Measurements from ENCODE around the gene ARSD.
"Not testable (repeated sequence)": the region's sequence is repeated elsewhere in the genome, so short reads cannot be mapped to it uniquely, and the experiment has no call there.

The ARSD gene

GRCh38 chrX:2928583-2929434, at the start of gene ARSD:
ARSD (minus strand) TSS chrX:2929339; CDS start chrX:2929275, 64 bp downstream.
- DNase-seq (ENCODE audit: low read depth): peak; percentile 2

- not testable (repeated sequence) for DNase-seq (ENCODE audit: low read depth)
These were observed 49.5 kb upstream of the ARSD start for GRCh38 chrX:2978639-2979038.

GRCh38 chrX:2974961-2975360, 45.8 kb upstream of the ARSD start:
- no peak for DNase-seq (ENCODE audit: low read depth)

- no peak for DNase-seq (ENCODE audit: low read depth)
These were observed 43.3 kb upstream of the ARSD start for GRCh38 chrX:2972391-2972790.

- no peak for DNase-seq (ENCODE audit: low read depth)
These were observed 39.9 kb upstream of the ARSD start for GRCh38 chrX:2969021-2969420.

- DNase-seq (ENCODE audit: low read depth): no peak
These were observed 39.1 kb upstream of the ARSD start for GRCh38 chrX:2967998-2968909.

- DNase-seq (ENCODE audit: low read depth): no peak
These were observed 38.4 kb upstream of the ARSD start for GRCh38 chrX:2967584-2967983.

GRCh38 chrX:2967012-2967411, 37.9 kb upstream of the ARSD start:
- DNase-seq (ENCODE audit: low read depth): no peak

- DNase-seq (ENCODE audit: low read depth): no peak
These were observed 36.8 kb upstream of the ARSD start for GRCh38 chrX:2965965-2966364.

- not testable (repeated sequence) for DNase-seq (ENCODE audit: low read depth)
These were observed 35.1 kb upstream of the ARSD start for GRCh38 chrX:2963992-2964794.

- DNase-seq (ENCODE audit: low read depth): not testable (repeated sequence)
These were observed 34.3 kb upstream of the ARSD start for GRCh38 chrX:2963449-2963848.

- DNase-seq (ENCODE audit: low read depth): no peak
These were observed 33.2 kb upstream of the ARSD start for GRCh38 chrX:2962381-2962780.

GRCh38 chrX:2960861-2961515, 31.8 kb upstream of the ARSD start:
- no peak for DNase-seq (ENCODE audit: low read depth)

GRCh38 chrX:2958199-2958598, 29.1 kb upstream of the ARSD start:
- no peak for DNase-seq (ENCODE audit: low read depth)

GRCh38 chrX:2955838-2956237, 26.7 kb upstream of the ARSD start:
- DNase-seq (ENCODE audit: low read depth): no peak

GRCh38 chrX:2955281-2955680, 26.1 kb upstream of the ARSD start:
- no peak for DNase-seq (ENCODE audit: low read depth)

GRCh38 chrX:2954541-2954940, 25.4 kb upstream of the ARSD start:
- DNase-seq (ENCODE audit: low read depth): no peak

GRCh38 chrX:2937942-2938341, 8.8 kb upstream of the ARSD start:
- not testable (repeated sequence) for DNase-seq (ENCODE audit: low read depth)

GRCh38 chrX:2934715-2935710, 5.9 kb upstream of the ARSD start:
- no peak for DNase-seq (ENCODE audit: low read depth)
